Measurements from ENCODE around the gene MAP3K7.
"Not testable (repeated sequence)": the region's sequence is repeated elsewhere in the genome, so short reads cannot be mapped to it uniquely, and the experiment has no call there.

The MAP3K7 gene

DNA sequence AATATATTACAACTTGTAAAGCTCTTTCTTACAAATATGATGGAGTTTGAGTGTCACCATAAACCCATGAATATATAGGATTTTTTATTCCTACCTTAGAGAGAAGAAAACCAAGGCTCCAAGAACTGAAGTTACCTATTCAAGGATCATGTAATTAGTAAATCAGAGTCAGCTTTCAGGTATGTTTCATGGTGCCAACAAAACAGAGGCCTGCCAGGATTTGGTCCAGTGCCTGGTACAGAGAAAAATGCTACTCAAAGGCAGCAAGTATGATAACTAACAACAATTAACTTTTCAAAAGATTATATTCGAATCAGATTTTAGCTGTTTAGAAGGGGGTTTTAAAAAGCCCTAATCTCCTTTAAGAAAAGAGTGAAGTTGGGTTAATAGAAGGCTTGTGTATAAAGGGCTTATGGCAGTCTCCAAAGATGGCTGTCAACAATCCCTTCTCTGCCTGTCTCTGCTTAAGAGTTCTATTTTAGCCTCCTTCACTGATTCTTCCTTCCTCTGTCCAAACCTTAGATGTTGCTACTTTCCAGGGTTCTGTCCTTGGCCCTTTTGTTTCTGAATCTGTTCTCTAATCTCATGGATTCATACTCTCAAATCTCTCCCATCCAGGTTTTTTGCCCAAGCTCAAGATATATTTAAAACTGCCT, 7.8 kb downstream of the MAP3K7 start:
- no peak for DNase-seq (ENCODE audit: low read depth in 2 of 2, low spot score in 1 of 2)

DNA sequence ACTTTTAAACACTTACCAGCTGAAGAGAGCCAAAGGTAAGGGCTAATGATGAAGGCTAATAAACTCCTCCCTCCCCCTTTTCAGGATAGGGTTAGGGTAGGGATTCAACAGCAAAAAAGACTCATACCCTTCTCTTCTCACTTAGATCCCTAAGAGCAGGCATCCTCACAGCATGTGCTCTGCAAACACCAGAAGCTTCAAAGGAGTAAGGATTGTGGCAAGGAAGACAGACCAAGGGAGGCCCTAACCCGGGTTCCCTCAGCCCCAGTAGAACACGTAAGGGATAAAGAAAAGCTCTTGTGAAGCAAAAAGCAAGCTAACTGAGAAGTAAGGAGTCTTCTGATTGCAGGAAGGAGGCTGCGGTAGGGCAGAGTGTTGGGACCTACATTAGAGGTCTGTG, 11.6 kb downstream of the MAP3K7 start:
- no peak for DNase-seq (ENCODE audit: low read depth in 2 of 2, low spot score in 1 of 2)

DNA sequence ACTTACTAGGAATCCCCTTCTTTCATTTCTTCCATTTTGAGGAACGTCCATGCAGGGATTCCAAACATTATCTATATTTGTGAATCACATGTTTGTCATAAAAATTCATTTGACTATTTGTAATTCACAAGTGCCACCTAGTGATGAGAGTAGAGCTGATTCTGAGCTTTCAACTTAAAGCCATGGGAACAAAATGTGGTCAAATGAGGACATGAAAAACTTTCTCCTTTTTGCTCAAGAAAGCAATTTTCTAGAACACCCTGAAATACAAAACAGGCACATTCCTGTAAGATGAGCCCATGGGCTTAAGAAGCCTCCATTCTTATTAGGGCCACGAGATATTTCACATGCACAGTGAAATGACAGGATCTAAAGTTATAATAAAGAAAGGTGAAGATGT, 12.3 kb downstream of the MAP3K7 start:
- DNase-seq (ENCODE audit: low read depth in 2 of 2, low spot score in 1 of 2) = no peak

DNA sequence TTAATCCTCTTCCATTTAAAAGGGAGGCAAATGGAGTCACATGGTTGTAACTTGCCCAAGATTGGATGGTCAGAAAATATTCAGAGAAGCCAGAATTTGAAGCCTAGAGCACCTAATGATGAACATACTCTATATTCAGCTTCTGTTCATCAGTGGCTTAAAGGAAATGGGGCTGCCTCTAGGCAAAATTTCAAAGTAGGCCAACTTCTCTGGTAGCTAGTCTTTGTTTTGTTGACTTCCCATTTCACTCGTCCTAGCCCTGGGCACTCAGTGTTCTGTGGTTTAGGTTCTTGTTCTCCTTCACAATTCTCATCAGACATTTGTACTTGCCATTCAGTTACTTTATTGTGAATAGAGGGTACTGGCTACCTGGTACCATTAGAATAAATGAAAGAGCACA, 13.2 kb downstream of the MAP3K7 start:
- DNase-seq (ENCODE audit: low read depth in 2 of 2, low spot score in 1 of 2) = no peak

DNA sequence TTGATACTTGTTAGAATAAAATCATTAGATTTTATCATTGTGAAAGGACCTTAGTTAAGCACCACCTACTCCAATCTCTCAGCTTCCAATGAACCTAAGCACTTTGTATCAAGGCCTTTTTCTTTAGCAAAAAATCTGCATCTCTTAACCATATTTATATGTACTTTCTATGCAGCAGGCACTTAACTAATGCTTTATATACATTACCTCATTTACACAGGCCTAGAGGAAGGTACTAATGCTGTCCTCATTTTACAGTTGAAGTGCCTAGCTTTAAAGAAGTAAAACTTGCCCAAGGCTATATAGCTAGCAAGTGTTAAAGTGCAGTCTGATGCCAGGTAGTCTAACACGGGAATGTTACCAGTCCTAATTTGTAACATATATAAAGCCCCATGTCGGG, 14.0 kb downstream of the MAP3K7 start:
- DNase-seq (ENCODE audit: low read depth in 2 of 2, low spot score in 1 of 2) = no peak

DNA sequence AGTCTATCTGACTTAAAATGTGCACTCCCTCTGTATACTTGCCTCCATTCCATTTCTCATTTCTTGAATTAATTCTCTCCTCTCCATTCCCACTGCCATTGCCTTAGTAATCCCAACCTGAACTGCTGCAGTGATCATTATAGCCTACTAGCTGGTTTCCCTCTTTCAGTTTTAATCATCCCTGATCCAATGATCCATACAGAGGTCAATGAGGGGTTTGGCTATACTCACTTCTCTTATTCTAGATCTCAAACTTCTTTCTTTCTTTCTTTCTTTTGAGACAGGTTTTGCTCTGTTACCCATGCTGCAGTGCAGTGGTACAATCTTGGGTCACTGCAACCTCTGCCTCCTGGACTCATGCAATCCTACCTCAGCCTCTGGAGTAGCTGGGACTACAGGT, 17.6 kb downstream of the MAP3K7 start:
- DNase-seq (ENCODE audit: low read depth in 2 of 2, low spot score in 1 of 2) = no peak

DNA sequence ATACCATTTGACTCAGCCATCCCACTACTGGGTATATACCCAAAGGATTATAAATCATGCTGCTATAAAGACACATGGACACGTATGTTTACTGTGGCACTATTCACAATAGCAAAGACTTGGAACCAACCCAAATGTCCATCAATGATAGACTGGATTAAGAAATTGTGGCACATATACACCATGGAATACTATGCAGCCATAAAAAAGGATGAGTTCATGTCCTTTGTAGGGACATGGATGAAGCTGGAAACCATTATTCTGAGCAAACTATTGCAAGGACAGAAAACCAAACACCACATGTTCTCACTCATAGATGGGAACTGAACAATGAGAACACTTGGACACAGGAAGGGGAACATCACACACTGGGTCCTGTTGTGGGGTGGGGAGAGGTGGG, 19.2 kb downstream of the MAP3K7 start:
- not testable (repeated sequence) for DNase-seq (ENCODE audit: low read depth in 2 of 2, low spot score in 1 of 2)

DNA sequence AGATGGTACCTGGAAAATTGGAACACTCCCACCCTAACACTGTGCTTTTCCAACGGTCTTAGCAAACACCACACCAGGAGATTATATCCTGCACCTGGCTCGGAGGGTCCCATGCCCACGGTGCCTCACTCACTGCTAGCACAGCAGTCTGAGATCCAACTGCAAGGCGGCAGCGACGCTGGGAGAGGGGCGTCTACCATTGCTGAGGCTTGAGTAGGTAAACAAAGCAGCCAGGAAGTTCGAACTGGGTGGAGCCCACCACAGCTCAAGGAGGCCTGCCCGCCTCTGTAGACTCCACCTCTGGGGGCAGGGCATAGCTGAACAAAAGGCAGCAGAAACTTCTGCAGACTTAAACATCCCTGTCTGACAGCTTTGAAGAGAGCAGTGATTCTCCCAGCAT, 24.5 kb downstream of the MAP3K7 start:
- DNase-seq (ENCODE audit: low read depth in 2 of 2, low spot score in 1 of 2) = not testable (repeated sequence)

DNA sequence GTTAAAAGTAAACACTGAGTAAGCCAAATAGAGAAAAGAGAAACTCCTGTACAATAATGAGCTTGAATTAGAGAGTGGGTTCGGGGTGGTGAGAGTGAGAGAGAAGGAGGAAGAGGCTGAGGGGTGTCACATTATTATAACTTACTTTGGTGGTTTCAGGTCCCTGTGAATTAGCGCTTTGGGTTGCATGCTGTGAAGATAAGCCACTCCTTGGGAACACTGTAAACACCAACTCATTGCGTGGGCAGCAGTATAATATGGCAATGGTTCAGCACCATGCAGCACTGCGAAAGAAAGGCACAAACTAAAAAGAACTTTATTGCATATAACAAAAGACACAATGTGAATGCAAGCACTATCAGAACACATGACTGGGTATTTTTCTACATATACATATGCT, 26.9 kb downstream of the MAP3K7 start:
- no peak for DNase-seq (ENCODE audit: low read depth in 2 of 2, low spot score in 1 of 2)

DNA sequence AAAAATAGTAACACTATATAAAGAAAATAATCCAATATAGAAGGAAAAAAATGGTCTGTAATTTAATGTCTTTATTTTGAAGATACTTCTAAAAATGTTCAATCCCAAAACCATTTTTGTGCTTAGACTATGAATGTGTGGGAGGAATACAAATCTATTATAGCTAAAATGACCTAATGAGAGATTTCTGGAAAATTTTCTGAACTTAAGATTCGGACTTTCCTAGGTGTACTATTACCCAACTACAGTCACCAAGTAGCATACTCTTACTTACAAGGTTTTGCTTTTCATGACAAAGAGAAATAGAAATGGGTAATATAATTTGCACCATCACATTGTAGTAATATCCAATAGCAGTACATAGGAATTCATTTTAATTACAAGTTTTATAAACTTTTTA, 29.9 kb downstream of the MAP3K7 start:
- DNase-seq (ENCODE audit: low read depth in 2 of 2, low spot score in 1 of 2) = no peak

DNA sequence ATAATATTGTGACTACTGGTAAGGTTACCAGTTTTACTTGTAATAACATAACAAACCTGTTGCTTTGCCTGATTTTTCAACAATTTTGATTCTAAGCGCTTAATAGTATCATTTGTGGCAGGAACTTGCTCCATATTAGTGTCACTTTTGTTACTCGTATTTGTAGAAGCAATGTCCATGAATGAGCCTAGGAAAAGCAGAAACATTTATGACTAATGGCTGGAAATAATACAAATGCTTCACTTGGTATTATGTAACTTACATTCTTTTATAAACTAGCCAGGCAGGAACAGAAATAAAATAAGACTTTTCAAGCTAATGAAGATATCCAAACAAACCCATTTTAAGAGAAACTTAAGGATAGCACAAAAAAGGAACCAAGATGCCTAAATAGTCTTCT, 38.9 kb downstream of the MAP3K7 start:
- DNase-seq (ENCODE audit: low read depth in 2 of 2, low spot score in 1 of 2) = no peak

DNA sequence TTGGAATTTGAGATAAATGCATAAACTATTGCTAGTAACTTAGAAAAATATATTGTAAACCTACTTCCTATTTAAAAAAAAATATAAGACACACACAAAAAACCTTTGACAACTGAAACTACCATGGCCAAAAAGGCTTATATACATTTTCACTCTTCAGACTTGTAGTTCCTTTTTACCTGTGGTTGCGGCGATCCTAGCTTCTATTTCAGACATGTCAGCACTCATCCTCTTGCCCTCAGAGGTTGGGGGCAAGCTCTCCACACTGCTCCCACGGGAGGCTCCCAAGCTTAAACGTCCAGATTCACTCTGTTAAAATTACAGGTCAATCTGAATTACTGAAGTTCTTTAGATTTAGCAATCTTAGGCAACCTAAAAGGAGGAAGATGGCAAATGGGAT, 39.8 kb downstream of the MAP3K7 start:
- DNase-seq (ENCODE audit: low read depth in 2 of 2, low spot score in 1 of 2) = no peak

DNA sequence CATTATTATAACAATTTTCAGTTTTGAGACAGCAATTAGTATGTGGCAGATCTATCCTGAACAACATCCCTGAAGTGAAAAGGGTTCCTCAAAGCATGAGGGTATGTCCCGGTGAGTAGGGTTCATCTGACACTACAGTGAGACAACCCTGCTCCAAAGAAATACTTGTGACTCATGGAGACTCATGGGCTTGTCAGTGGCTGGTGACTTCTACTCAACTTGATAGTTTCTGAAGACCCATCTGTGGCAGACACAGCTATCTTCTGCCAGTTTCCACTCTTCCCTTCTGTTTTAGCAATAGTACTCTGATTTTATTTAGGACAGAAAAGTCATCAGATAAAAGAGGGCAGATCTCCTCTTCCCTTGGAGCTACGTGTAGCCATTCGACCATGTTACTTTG, 41.4 kb downstream of the MAP3K7 start:
- no peak for DNase-seq (ENCODE audit: low read depth in 2 of 2, low spot score in 1 of 2)

DNA sequence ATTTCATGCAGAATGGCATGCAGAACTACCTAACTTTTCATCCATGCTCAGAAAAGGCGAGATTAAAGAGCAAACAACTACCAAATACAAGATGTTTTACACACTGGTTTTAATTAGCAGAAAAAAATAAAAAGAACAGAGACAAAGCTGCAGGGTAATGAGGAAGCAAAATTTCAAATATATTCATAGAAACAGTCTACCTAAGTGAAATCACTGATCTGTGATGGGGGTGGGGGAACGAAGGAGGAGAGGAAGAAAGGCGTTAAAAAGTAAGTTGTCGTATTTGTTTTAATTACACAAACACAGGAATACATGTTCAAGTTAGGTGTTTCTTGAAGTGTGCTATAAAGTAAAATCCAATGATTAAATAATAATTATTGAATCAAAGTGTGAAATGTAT, 42.1 kb downstream of the MAP3K7 start:
- no peak for DNase-seq (ENCODE audit: low read depth in 2 of 2, low spot score in 1 of 2)

DNA sequence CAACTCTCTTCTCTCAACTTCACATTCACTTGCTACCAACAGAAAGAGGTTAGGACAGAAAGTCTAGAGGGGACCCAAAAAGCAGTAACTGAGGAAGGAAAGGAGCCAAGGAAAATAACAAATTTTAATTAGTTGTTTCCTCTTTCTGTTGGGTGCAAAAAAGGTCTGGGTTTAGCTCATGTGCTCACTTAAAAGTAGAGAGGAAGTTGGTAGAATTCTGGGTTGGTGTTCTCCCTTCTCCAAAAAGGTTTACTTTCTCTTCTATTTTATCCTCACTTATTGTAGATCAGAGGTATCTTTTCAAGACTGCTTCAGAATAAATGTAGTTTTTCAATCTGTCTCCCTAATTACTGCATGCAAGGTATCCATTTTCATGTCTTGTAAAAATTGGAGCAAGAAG, 42.8 kb downstream of the MAP3K7 start:
- DNase-seq (ENCODE audit: low read depth in 2 of 2, low spot score in 1 of 2) = no peak

DNA sequence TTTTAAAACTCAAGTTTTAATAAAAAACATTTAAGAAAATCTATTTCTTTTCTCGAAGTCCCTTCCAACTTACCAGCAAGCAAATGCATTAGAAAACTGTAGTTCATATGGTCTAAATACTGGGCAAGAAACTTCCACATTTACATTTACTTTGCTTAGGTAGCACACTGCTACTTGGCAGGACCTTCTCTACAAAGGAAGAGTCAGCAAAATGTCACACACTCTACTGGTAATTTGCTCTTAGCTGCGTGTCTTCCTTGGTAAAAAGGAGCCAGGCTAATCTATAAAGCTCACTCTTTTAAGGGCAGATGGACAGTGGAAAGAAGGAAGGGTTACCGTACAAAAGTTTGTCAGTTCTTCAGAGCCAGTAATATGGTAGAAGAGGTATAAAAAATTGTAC, 45.7 kb downstream of the MAP3K7 start:
- DNase-seq (ENCODE audit: low read depth in 2 of 2, low spot score in 1 of 2) = no peak

DNA sequence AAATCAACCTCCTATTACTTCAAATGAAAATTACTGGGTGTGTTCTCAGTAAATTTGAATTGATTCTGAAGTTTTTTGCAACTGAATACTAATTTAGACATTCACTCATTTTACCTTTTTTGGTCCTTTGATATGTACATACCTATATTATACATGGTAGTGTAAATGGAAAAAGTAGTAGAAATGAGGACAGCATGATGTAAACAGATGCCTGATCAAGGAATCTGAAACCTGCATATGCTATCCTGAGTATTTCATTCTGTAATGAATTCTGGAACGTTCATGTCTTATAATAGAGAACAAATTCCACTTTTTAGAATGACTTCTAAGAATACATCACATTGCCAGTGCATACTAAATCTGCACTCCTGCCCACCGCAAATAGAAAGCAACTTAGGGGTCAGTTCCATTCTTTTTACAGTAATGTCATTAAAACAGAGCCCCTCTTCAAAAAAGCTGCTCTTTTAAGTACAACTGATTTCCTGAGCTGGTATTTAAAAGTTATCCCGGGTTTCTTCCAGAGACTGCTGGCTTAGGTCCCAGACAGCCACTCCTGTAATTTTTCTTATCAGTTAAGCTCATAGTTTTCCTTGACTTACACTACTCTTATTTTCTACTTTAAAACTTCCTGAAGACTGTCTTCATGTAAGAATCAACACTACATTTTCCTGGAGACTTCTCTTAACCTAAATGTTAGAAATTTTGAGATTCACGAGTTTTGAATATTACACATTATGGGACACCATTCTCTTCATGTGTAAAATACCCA, 48.4 kb downstream of the MAP3K7 start:
- DNase-seq (ENCODE audit: low read depth in 2 of 2, low spot score in 1 of 2) = no peak

DNA sequence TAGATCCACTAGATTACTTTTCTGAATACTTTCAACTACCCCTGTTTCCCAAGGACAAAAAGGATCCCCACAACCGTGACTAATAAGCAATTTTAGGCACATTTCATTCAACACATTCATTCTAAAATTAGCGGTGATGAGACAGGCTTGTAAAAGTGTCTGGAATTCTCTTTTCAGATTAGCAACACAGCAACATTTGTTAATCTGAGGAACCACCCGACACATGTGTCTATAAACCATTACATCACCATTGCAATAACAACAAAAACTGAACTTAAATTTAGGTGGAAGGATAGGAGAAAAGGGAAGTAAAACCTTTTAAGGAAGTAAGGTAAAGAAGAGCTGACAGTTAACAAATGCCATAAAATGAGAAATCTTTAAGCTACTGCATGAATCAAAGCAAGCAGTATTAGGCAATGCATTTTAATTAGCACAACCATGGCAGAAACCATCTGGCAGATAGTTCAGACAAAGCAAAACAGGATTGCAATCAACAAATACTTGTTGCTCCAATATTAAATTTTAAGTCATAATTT, 49.1 kb downstream of the MAP3K7 start:
- no peak for DNase-seq (ENCODE audit: low read depth in 2 of 2, low spot score in 1 of 2)

DNA sequence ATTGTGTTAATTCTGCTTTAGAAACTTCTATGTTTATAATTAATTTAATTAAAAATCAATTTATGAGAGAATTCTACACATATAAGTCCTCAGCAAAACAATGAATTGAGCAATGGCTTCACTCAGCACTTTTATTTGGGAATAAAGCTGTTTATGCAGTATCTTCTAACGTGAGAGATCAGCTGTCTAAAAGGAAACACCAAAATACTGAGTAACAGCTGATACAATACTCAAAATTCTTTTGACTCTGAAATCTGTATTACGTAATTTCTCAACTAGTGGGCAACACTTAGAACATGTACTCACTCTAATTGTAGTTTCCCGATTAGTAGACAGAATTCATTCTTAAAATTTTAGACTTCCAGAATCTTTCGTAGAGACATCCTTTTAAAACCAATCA, 49.8 kb downstream of the MAP3K7 start:
- DNase-seq (ENCODE audit: low read depth in 2 of 2, low spot score in 1 of 2) = no peak

DNA sequence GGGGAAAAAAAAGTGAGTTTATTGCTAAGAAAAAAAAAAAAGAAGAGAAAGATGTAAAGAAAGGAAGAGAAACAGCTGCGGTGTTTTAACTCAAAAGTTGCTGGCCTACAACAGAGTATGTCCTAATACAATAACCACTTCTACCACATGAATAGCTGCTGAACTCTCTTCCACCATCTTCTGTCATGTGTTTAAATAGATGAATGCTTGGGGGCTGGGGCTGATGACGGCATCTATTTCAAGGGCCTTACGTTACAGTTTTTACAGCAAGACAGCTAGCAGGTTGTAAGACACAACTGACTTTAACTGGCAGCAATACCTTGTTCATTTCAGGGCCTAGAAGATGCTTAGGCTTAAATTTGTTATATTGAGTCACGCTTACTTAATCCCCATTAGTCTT, 50.4 kb downstream of the MAP3K7 start:
- DNase-seq (ENCODE audit: low read depth in 2 of 2, low spot score in 1 of 2) = no peak

DNA sequence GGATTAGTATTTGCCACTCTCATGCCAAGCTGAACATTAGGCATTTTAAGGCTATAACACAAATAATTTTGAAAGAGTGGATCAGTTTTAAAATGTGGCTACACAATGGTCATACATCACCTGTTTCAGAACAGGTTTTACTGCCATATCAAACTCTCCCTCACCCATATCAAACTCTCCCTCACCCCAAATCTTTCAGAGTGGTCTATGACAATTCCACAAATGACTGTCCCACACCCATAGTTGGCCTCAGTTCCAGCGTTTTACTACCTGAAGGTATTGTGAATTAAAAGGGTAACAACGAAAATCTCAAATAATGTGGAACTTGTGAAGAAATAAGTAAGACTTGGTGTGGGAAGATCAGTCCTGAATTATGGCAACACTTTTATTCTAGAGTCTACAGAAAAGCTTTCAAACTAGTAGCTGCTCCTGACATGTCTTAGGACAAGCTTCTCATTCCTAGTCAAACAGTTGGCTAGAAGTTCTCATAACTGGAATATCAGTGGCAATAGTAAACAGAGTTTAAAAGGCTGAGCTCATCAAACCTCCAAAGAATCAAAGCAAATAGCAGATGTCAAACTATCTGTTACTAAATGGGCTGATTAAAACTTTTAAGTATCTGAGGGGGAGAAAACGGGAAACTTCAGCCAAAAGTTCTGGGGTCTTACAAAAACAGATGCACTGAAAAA, 52.4 kb downstream of the MAP3K7 start:
- no peak for DNase-seq (ENCODE audit: low read depth in 2 of 2, low spot score in 1 of 2)

DNA sequence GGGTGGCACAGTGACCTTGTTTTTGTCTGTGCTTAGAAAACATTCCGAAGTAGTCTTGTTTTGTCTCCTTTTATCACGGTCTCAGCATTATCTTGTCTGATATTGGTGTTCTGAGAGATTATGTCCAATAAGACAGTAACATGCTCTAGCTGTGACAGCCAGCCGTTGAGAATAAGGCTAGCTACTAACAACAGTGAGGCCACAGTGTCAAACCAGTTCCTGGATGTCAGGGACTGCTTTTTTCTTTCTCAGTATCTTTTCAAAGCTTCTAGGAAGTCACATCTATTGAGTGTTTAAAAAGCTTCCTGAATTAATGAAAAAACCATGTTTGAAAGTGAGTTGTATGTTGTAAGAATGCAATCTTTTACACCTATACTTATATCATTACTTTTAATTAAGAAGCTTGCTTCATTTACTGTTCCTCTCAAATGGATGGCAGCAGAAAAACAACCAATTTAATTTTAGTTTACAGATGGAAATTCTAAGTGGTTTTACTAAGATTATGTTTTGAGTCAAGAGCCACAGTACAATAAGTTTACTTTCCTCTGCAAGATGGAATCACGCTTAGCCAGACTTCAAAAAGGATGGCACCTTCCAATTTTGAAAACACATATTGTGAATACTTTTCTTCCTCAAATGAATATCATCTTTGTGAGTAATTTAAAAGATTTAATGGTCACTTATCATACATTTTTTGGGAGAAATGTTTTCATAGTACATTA, 53.1 kb downstream of the MAP3K7 start:
- DNase-seq (ENCODE audit: low read depth in 2 of 2, low spot score in 1 of 2) = no peak

Data from stimulated activated CD8-positive, alpha-beta memory T cell treated with anti-CD3 and anti-CD28 coated beads, Interleukin-4, amount 100 ng/mL, for 1 hour (primary cell).